Activated CD8-positive, alpha-beta memory T cell treated with anti-CD3 and anti-CD28 coated beads, Interleukin-2, amount 10 ng/mL, durations not matched to agents 7 days and 5 days (primary cell): Measurements from ENCODE around the gene SEMA3A. TPM values are rescaled to one million over a fixed set of nuclear protein-coding genes. Genes with fewer than 3 reads are reported as not detected.
"Not testable (repeated sequence)": the region's sequence is repeated elsewhere in the genome, so short reads cannot be mapped to it uniquely, and the experiment has no call there.

Source experiments
- ATAC-seq: fragments of 150-1000 bp; cut with Tn5 transposase; one replicate; pipeline ENCODE4 v1.10.0; 2021; ENCODE audit warnings: moderate library complexity
- CTCF ChIA-PET: fragments of 350-600 bp; sonication (Branson Sonifier 250); formaldehyde crosslinking; loops from one replicate; lab custom pipeline; 2021; ENCODE audit warnings: antibody characterized with exemption; lab: Charles Lee
- DNase-seq: peaks from one replicate; pipeline ENCODE4 v3.0.0-alpha.2; 2020
- H3K27ac Mint-ChIP-seq: one replicate; pipeline ENCODE4 v1.8.0; 2021; ENCODE audit warnings: mild to moderate bottlenecking, mixed read lengths
- H3K27me3 Mint-ChIP-seq: one replicate; pipeline ENCODE4 v1.8.0; 2021; ENCODE audit warnings: mixed read lengths
- H3K36me3 Mint-ChIP-seq: one replicate; pipeline ENCODE4 v1.8.0; 2021; ENCODE audit warnings: mild to moderate bottlenecking, mixed read lengths
- H3K4me1 Mint-ChIP-seq: one replicate; pipeline ENCODE4 v1.8.0; 2021; ENCODE audit warnings: mixed read lengths
- H3K4me3 Mint-ChIP-seq: one replicate; pipeline ENCODE4 v1.8.0; 2021; ENCODE audit warnings: mild to moderate bottlenecking, moderate library complexity, mixed read lengths
- H3K9me3 Mint-ChIP-seq: one replicate; pipeline ENCODE4 v1.8.0; 2022; ENCODE audit warnings: low read depth, mixed read lengths
- total RNA-seq, 2 experiments: library from RNA; stranded (reverse); gene quantifications; one replicate each; pipeline ENCODE4 v1.2.3, GENCODE V29; 2021

SEMA3A gene
- total RNA-seq, 2 experiments from 2014 or later: 0.82 to 1.4 TPM

DNA sequence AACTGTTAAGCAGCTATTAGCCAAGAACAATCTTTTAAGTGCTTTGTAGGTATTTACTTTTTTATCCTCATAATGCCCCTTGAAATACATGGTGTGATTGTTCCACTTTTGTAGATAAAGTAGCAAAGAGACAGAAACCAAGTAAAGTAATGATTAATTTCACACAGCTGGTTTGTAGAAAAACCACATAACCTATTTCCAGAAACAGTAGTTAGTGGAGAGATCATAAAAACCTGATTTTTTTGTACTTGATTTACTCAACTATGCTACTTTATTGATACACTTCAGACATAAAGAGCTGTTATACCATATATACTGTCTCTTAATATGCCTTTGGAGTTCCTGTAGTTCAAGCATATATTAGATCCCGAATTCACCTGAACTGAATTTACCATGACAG lies 118.4 kb downstream of the SEMA3A start:
- CTCF ChIA-PET: no interaction called here
- peaks cover 2% of the 10 kb centered on the region for H3K36me3 Mint-ChIP-seq
- H3K27ac Mint-ChIP-seq: no peak overlapping the region
- no peak for ATAC-seq
- peaks cover 3% of the 10 kb centered on the region for H3K4me1 Mint-ChIP-seq
- no peaks in the 10 kb centered on the region for H3K27me3 Mint-ChIP-seq
- H3K4me3 Mint-ChIP-seq: no peak overlapping the region
- no peak for DNase-seq
- no peaks in the 10 kb centered on the region for H3K9me3 Mint-ChIP-seq

DNA sequence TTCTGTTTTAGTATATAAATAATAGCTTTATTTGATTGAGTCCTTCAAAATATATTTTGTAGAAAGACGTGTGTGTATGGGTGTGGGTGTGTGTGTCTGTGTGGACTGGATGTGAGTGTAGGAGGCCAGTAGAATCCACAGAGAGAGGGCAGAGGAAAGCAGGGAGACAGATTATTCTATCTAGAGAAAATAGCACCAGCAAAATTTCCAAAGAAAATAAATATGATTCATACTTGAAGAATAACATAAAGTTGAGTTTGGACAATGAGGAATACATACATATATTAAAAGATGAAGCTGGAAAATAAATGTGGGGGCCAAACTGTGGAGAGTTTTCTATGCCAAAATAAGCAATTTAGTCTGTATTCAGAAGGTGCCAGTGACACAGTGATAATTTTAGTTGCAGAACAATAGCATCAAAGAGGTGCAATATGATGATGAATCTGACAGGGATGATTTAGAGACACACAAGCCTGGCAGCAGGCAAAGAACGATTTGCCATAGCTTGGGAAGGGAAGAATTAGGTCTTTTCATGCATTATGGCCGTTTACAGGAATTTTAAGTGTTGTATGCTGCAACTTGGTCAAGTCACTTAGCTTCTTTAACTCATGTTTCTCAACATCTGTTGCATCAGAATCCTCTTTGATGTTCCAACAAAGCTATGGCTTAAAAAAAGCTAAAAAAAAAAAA lies 121.3 kb downstream of the SEMA3A start:
- CTCF ChIA-PET: no interaction called here
- H3K4me3 Mint-ChIP-seq: no peak overlapping the region
- no peaks in the 10 kb centered on the region for H3K27me3 Mint-ChIP-seq
- peaks cover under 1% of the 10 kb centered on the region for H3K36me3 Mint-ChIP-seq
- no peaks in the 10 kb centered on the region for H3K9me3 Mint-ChIP-seq
- no peak overlapping the region for H3K27ac Mint-ChIP-seq
- DNase-seq: no peak
- peaks cover 2% of the 10 kb centered on the region for H3K4me1 Mint-ChIP-seq
- no peak for ATAC-seq

DNA sequence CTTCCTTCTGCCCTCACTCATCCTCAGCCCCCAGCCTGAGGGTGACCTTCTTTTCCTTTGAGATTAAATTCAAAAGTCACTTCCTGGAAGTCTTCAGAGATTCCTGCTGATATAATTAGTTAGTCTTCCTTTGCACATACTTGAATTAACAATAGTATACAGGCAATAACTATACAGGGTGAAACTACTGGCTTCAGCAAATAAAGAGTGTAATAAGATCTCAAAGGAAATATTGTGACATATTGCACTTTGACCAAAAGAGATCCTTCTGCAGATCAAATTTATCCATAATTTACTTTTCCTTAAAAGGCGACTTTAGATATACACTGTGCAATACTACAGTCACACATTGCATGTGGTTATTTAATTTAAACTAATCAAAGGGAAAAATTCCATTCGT lies 123.8 kb downstream of the SEMA3A start:
- H3K36me3 Mint-ChIP-seq: no peaks in the 10 kb centered on the region
- H3K27me3 Mint-ChIP-seq: no peaks in the 10 kb centered on the region
- DNase-seq: no peak
- H3K4me1 Mint-ChIP-seq: no peaks in the 10 kb centered on the region
- no peak for ATAC-seq
- H3K9me3 Mint-ChIP-seq: no peaks in the 10 kb centered on the region
- CTCF ChIA-PET: no interaction called here
- H3K4me3 Mint-ChIP-seq: no peak overlapping the region
- no peak overlapping the region for H3K27ac Mint-ChIP-seq

DNA sequence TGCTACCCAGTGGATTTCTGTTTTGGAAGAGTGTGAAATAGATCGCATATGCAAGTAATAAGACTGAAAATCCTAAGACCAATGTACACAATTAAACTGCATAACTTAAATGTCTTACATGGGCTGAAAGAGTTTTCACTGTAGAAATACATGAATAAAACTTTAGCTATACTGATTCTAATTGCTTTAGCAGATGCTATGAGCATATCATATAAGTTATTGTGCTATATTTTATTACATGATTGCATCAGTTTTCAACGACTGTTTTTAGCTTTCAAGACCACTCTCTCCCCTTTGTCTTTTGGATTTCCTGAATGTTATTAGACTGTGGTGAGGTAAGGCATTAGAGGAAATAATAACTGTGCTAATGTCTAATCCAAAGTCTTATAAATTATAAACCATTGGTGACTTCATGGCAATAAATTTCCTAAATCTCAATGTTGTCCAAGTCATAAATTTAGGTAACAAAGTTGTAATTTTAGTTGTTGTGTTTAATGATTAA lies 124.5 kb downstream of the SEMA3A start:
- H3K4me1 Mint-ChIP-seq: no peaks in the 10 kb centered on the region
- H3K9me3 Mint-ChIP-seq: no peaks in the 10 kb centered on the region
- no peaks in the 10 kb centered on the region for H3K27me3 Mint-ChIP-seq
- no peaks in the 10 kb centered on the region for H3K36me3 Mint-ChIP-seq
- CTCF ChIA-PET: no interaction called here
- H3K27ac Mint-ChIP-seq: no peak overlapping the region
- no peak for ATAC-seq
- no peak for DNase-seq
- H3K4me3 Mint-ChIP-seq: no peak overlapping the region

DNA sequence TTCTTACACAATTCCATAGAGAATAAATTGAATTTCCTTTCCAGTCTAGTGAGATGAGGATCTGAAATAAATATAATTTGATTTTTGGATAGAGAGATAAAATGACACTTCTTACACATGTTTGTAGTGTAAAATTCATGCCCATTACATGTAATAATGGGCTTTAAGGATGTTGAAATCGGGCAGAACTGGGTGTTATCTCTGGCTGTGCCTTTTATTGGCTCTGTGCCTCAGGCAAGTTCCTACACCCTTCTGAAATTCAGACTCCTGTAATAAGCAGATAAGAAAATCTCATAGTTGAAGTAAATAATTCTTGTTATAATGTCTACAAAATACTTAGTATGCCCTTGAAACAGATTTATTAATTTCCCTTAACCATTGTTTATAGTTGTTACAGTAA lies 125.6 kb downstream of the SEMA3A start:
- H3K27ac Mint-ChIP-seq: no peak overlapping the region
- CTCF ChIA-PET: no interaction called here
- no peaks in the 10 kb centered on the region for H3K9me3 Mint-ChIP-seq
- no peaks in the 10 kb centered on the region for H3K27me3 Mint-ChIP-seq
- no peaks in the 10 kb centered on the region for H3K4me1 Mint-ChIP-seq
- no peak for ATAC-seq
- DNase-seq: no peak
- no peaks in the 10 kb centered on the region for H3K36me3 Mint-ChIP-seq
- H3K4me3 Mint-ChIP-seq: no peak overlapping the region

DNA sequence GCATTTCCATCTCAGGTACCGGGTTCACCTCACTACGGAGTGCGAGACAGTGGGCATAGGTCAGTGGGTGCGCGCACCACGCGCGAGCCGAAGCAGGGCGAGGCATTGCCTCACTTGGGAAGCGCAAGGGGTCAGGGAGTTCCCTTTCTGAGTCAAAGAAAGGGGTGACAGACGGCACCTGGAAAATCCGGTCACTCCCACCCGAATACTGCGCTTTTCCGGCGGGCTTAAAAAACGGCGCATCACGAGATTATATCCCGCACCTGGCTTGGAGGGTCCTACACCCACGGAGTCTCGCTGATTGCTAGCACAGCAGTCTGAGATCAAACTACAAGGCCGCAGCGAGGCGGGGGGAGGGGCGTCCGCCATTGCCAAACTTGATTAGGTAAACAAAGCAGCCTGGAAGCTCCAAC lies 132.1 kb downstream of the SEMA3A start:
- H3K27me3 Mint-ChIP-seq, H3K4me3 Mint-ChIP-seq, H3K9me3 Mint-ChIP-seq, ATAC-seq, H3K4me1 Mint-ChIP-seq, H3K27ac Mint-ChIP-seq, CTCF ChIA-PET, DNase-seq, H3K36me3 Mint-ChIP-seq: not testable (repeated sequence)

DNA sequence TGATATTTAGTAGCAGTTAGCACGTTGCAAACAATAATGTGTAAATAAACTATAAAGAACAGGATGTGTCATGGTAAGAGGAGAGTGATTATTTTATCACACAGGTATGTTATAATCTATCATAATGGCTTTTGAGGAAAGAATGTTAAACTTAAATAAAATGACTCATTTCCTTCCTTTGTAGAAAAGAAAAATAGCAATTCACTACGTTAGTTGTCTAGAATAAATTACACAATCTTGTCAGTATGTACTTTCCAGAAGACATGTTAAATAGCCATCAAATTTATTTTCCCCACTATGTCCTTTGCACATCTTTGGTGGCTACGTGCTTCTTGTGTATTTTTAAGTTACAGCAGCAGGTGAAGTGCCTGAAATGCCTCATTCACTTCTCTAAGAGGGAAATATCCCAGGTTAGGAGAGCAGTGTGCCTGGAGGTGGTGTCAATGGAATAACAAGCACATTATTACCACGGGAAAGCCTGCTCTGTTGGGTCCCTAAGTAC lies 133.8 kb downstream of the SEMA3A start:
- DNase-seq: no peak
- H3K4me1 Mint-ChIP-seq: no peaks in the 10 kb centered on the region
- H3K9me3 Mint-ChIP-seq: no peaks in the 10 kb centered on the region
- H3K27ac Mint-ChIP-seq: no peak overlapping the region
- H3K36me3 Mint-ChIP-seq: no peaks in the 10 kb centered on the region
- no peak overlapping the region for H3K4me3 Mint-ChIP-seq
- H3K27me3 Mint-ChIP-seq: no peaks in the 10 kb centered on the region
- no peak for ATAC-seq
- CTCF ChIA-PET: no interaction called here

DNA sequence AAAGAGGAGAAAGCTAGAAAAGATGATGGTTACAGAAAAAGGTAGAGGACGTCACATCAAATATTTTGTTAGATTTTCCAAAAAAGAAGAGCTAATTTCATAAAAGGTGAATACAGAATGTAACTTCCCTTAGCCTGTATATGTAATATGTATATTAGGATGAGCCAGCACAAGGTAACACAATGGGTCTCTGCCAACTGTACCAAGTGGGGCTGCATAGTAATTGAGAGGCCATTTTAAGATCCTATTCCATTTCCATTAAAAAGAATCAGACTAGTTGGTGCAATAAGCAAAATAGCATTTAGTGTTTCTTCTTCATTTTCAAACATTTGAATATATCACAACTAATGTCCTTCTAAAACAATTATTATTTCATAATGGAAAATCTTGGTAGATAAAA lies 134.6 kb downstream of the SEMA3A start:
- Mint-ChIP-seq H3K27ac (no peak overlapping the region), H3K9me3 (no peaks in the 10 kb centered on the region), H3K27me3 (no peaks in the 10 kb centered on the region), H3K4me1 (no peaks in the 10 kb centered on the region), H3K36me3 (no peaks in the 10 kb centered on the region), H3K4me3 (no peak overlapping the region)
- ATAC-seq (no peak), DNase-seq (no peak)
- CTCF ChIA-PET: no interaction called here

DNA sequence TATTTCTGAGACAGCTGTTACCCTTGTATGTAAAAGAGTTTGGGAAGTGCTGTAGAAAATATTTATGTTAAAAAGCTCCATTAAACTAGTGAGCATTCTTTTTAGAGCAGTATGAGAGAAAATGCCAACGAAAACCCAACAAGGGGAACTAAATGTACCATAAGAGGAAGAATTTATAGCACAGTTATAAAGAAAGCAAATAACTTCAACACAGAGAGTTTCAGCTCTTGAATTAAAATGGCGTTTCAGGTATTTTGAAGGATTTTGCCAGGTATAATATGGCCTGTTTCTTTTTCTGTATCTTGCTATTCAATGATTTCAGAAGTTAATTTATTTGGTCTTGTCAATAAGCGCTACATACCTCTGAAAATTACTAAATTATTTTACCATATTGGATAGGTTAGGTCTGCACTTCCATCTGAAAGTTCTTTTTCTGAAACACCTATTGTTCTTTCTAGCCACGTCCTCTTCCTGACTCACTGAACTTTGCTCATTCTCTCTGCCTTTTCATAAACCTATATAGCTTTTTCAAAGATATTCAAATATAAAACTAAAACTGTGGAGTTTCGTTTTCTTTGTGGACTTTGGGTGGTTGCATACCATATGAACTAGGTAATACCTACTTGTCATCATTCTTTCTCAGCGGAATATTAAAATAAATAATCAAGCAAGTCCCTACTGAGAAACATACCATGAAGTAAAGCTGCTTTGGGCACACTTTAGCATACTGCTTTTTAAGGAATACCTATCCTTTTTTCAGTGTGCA lies 136.1 kb downstream of the SEMA3A start:
- Mint-ChIP-seq H3K4me1 (no peaks in the 10 kb centered on the region), H3K27me3 (no peaks in the 10 kb centered on the region), H3K4me3 (no peak overlapping the region), H3K27ac (no peak overlapping the region), H3K36me3 (no peaks in the 10 kb centered on the region), H3K9me3 (no peaks in the 10 kb centered on the region)
- CTCF ChIA-PET: no interaction called here
- DNase-seq (no peak), ATAC-seq (no peak)

DNA sequence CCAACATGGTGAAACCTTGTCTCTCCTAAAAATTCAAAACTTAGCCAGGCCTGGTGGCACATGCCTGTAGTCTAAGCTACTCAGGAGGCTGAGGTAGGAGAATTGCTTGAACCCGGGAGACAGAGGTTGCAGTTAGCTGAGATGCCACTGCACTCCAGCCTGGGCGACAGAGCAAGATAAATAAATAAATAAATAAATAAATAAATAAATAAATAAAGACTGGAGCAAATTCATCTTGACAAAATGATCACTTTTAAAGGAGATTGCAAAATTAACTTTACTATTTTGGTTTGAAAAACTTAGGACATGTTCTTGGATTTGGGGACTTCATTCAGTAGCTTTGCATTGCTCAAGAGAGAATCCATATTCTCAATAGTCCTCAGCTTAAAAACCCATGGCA lies 137.0 kb downstream of the SEMA3A start:
- DNase-seq (no peak), ATAC-seq (no peak)
- Mint-ChIP-seq H3K4me3 (no peak overlapping the region), H3K27me3 (no peaks in the 10 kb centered on the region), H3K9me3 (no peaks in the 10 kb centered on the region), H3K36me3 (no peaks in the 10 kb centered on the region), H3K27ac (no peak overlapping the region), H3K4me1 (no peaks in the 10 kb centered on the region)
- CTCF ChIA-PET: no interaction called here

DNA sequence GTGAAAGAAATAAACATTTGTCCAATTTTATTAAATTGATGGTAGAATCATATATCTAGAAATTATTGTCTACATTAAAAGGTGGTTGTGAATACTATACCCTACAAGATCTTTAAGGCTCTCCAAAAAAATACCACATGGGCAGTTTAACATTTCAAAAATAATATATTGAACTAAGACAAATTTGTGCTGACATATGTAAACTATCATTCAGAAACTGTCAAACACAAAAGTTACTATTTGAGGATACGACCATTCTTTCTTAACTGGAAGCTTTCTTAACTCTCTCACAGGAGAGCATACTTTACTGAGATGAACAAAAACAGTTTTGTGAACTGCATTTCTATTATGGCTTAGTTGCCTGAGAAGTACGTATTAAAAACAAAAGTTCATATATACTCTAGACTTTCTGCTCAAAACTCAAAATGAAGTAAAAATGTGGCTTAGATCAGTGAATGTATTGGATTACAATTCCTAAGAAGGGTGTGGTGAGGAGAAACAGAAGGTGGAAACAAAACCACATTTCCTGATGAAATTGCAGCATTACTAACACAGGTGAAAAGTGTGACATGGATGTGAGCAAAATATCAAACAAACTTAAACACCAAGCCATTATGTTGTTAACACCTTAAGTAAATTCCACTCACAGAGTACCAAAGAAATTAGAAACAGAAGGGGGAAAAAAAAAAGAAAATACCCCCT lies 138.5 kb downstream of the SEMA3A start:
- no peak for DNase-seq
- Mint-ChIP-seq H3K9me3 (no peaks in the 10 kb centered on the region), H3K4me3 (no peak overlapping the region), H3K36me3 (no peaks in the 10 kb centered on the region), H3K27ac (no peak overlapping the region), H3K27me3 (no peaks in the 10 kb centered on the region), H3K4me1 (no peaks in the 10 kb centered on the region)
- no peak for ATAC-seq
- CTCF ChIA-PET: no interaction called here

DNA sequence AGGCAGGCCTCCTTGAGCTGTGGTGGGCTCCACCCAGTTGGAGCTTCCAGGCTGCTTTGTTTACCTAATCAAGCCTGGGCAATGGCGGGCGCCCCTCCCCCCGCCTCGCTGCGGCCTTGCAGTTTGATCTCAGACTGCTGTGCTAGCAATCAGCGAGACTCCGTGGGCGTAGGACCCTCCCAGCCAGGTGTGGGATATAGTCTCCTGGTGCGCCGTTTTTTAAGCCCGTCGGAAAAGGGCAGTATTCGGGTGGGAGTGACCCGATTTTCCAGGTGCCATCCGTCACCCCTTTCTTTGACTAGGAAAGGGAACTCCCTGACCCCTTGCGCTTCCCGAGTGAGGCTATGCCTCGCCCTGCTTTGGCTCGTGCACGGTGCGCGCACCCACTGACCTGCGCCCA lies 139.4 kb downstream of the SEMA3A start:
- H3K9me3 Mint-ChIP-seq, H3K27ac Mint-ChIP-seq, H3K27me3 Mint-ChIP-seq, H3K36me3 Mint-ChIP-seq, H3K4me3 Mint-ChIP-seq, H3K4me1 Mint-ChIP-seq, ATAC-seq, DNase-seq, CTCF ChIA-PET: not testable (repeated sequence)

DNA sequence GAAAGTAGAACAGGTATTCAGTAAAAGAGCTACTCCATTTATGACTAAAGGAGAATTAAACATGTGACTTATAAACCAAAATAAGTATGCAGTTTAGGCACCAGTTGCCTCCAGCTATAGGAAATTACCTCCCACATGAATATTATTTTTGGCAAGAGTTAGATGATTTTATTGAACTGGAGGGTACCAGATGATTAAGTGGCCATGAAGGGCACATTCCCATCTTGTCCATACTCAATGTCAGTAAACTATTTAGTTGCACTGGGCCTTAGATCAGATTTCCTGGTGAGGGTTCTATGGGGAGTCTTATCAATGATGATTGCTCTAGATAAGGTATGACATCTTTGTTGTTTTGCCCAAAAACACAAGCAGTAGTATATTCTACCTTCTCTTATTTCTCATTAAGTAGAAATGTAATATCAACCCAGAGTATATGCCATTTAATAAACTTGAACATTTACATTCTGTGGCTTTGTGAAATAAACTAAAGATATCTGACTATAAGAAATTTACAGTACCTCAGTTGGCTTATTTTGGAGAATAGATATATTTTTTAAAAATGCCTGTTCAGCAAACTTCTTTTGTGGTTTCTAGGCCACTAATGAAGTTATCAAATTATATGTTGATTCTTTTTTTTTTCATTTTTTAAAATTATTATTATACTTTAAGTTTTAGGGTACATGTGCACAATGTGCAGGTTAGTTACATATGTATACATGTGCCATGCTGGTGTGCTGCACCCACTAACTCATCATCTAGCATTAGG lies 145.3 kb downstream of the SEMA3A start:
- ATAC-seq: no peak
- H3K9me3 Mint-ChIP-seq: no peaks in the 10 kb centered on the region
- DNase-seq: no peak
- H3K27me3 Mint-ChIP-seq: no peaks in the 10 kb centered on the region
- no peaks in the 10 kb centered on the region for H3K4me1 Mint-ChIP-seq
- H3K27ac Mint-ChIP-seq: no peak overlapping the region
- no peaks in the 10 kb centered on the region for H3K36me3 Mint-ChIP-seq
- no peak overlapping the region for H3K4me3 Mint-ChIP-seq
- CTCF ChIA-PET: no interaction called here
